OCI-LY3 (cell line): ENCODE data around the gene SAMHD1.

Experiments
- H2AFZ ChIP-seq: fragments of 200-600, 300-600 bp; shearing (Covaris generic); 2 replicates; pipeline ENCODE4 v1.6.0; 2014; ENCODE audit warnings: antibody characterized with exemption, low read depth, low read length
- H3K27ac ChIP-seq: fragments of 200-600, 300-600 bp; sonication (generic); 2 replicates; pipeline ENCODE4 v1.5.1; 2014; ENCODE audit warnings: mild to moderate bottlenecking, low read length, moderate library complexity, mixed read lengths
- H3K27me3 ChIP-seq: fragments of 200-600, 300-600 bp; sonication (generic); 2 replicates; pipeline ENCODE4 v1.6.1; 2014; ENCODE audit warnings: low read depth, low read length, mixed read lengths
- H3K36me3 ChIP-seq: fragments of 200-600, 300-600 bp; sonication (generic); replicated peaks from 2 replicates; pipeline ENCODE3; 2014; ENCODE audit warnings: low read depth, low read length, mixed read lengths
- H3K4me1 ChIP-seq: fragments of 300-600, 200-600 bp; sonication (generic); 2 replicates; pipeline ENCODE4 v1.6.1; 2014; ENCODE audit warnings: low read length, mixed read lengths
- H3K4me2 ChIP-seq: fragments of 200-600, 300-600 bp; sonication (generic); 2 replicates; pipeline ENCODE4 v1.6.1; 2014; ENCODE audit warnings: low read length, mixed read lengths
- H3K4me3 ChIP-seq: fragments of 300-600, 200-600 bp; sonication (generic); 2 replicates; pipeline ENCODE4 v1.5.1; 2014; ENCODE audit warnings: antibody characterized with exemption, mild to moderate bottlenecking, low read length, moderate library complexity
- H3K79me2 ChIP-seq: fragments of 300-600, 200-600 bp; shearing (Covaris generic); 2 replicates; pipeline ENCODE4 v1.6.1; 2014; ENCODE audit warnings: mild to moderate bottlenecking, low read length, mixed read lengths
- H3K9ac ChIP-seq: fragments of 300-600, 200-600 bp; shearing (Covaris generic); 2 replicates; pipeline ENCODE4 v1.6.0; 2014; ENCODE audit warnings: mild to moderate bottlenecking, low read length, moderate library complexity
- H3K9me3 ChIP-seq: fragments of 200-600, 300-600 bp; shearing (Covaris generic); 2 replicates; pipeline ENCODE4 v1.6.1; 2014; ENCODE audit warnings: low read length, mixed read lengths; ENCODE audit not compliant: insufficient read depth
- H4K20me1 ChIP-seq: fragments of 200-600, 300-600 bp; sonication (generic); 2 replicates; pipeline ENCODE4 v1.6.1; 2016; ENCODE audit warnings: low read length, mixed read lengths; ENCODE audit not compliant: insufficient read depth
- CTCF ChIP-seq: fragments of 200-600, 300-600 bp; sonication (generic); IDR thresholded peaks from 2 replicates; pipeline ENCODE4 v1.5.1; 2014; ENCODE audit warnings: antibody characterized with exemption, low read length, low read depth
- EZH2phosphoT487 ChIP-seq: fragments of 200-600 bp; shearing (Covaris generic); IDR thresholded peaks from 2 replicates; pipeline ENCODE4 v1.6.1; 2018; ENCODE audit warnings: antibody characterized with exemption, mixed run types, low read depth

Gene SAMHD1

GRCh38 chr20:36959242-36959641 is 7.7 kb upstream of the SAMHD1 start:
- TF ChIP-seq CTCF (no peak), EZH2phosphoT487 (no peak)
- H3K4me2 ChIP-seq: no peak overlapping the region
- H4K20me1 ChIP-seq: no peaks in the 10 kb centered on the region
- no peaks in the 10 kb centered on the region for H3K79me2 ChIP-seq
- H2AFZ ChIP-seq: no peak overlapping the region
- H3K27ac ChIP-seq: no peak overlapping the region
- no peaks in the 10 kb centered on the region for H3K27me3 ChIP-seq
- H3K9ac ChIP-seq: no peak overlapping the region
- no peak overlapping the region for H3K4me3 ChIP-seq
- H3K36me3 ChIP-seq: no peaks in the 10 kb centered on the region
- peaks cover 7% of the 10 kb centered on the region for H3K4me1 ChIP-seq
- H3K9me3 ChIP-seq: peaks cover 4% of the 10 kb centered on the region; the same call in 1 of the 2 replicates

GRCh38 chr20:36957875-36958667 is 6.6 kb upstream of the SAMHD1 start:
- no peak overlapping the region for H2AFZ ChIP-seq
- TF ChIP-seq EZH2phosphoT487 (no peak), CTCF (no peak)
- H3K9ac ChIP-seq: no peak overlapping the region
- H3K9me3 ChIP-seq: peaks cover 4% of the 10 kb centered on the region; the same call in 1 of the 2 replicates
- H3K79me2 ChIP-seq: no peaks in the 10 kb centered on the region
- no peaks in the 10 kb centered on the region for H3K36me3 ChIP-seq
- H4K20me1 ChIP-seq: no peaks in the 10 kb centered on the region
- H3K27ac ChIP-seq: no peak overlapping the region
- H3K4me2 ChIP-seq: peak overlapping the region; percentile 1; the same call in 1 of the 2 replicates
- H3K27me3 ChIP-seq: no peaks in the 10 kb centered on the region
- peaks cover 7% of the 10 kb centered on the region for H3K4me1 ChIP-seq
- no peak overlapping the region for H3K4me3 ChIP-seq

- Histone ChIP-seq H2AFZ (no peak overlapping the region), H3K9me3 (no peaks in the 10 kb centered on the region), H3K36me3 (no peaks in the 10 kb centered on the region), H3K79me2 (no peaks in the 10 kb centered on the region), H4K20me1 (no peaks in the 10 kb centered on the region), H3K27me3 (no peaks in the 10 kb centered on the region), H3K27ac (no peak overlapping the region), H3K4me1 (peaks cover 13% of the 10 kb centered on the region), H3K4me2 (no peak overlapping the region), H3K4me3 (no peak overlapping the region), H3K9ac (no peak overlapping the region)
- TF ChIP-seq CTCF (no peak), EZH2phosphoT487 (no peak)
These were observed 5.2 kb upstream of the SAMHD1 start for GRCh38 chr20:36956674-36957073.

- H3K9me3 ChIP-seq: no peaks in the 10 kb centered on the region
- no peak overlapping the region for H2AFZ ChIP-seq
These were observed 4.5 kb upstream of the SAMHD1 start for GRCh38 chr20:36956016-36956415.

More at GRCh38 chr20:36956016-36956415, 4.5 kb upstream of the SAMHD1 start:
- Histone ChIP-seq H3K4me2 (no peak overlapping the region), H3K4me1 (peaks cover 13% of the 10 kb centered on the region), H3K27me3 (no peaks in the 10 kb centered on the region), H3K36me3 (no peaks in the 10 kb centered on the region), H3K27ac (no peak overlapping the region), H3K79me2 (peaks cover 3% of the 10 kb centered on the region; the same call in 1 of the 2 replicates), H4K20me1 (no peaks in the 10 kb centered on the region), H3K9ac (no peak overlapping the region), H3K4me3 (no peak overlapping the region)
- TF ChIP-seq EZH2phosphoT487: no peak
- no peak for TF ChIP-seq CTCF
